HEK293 (cell line): ENCODE data around the gene ZCCHC24.

Source experiments
- CTCF ChIA-PET: fragments of 350-600 bp; formaldehyde crosslinking; extraction: SDS; loops from one replicate; lab custom pipeline; 2021; ENCODE audit warnings: antibody characterized with exemption; lab: Yijun Ruan, JAX
- POLR2A ChIA-PET: fragments of 300-600 bp; formaldehyde crosslinking; extraction: SDS; loops from one replicate; lab custom pipeline; 2020; ENCODE audit warnings: antibody characterized with exemption, inconsistent platforms; lab: Yijun Ruan, JAX
- H3K27ac ChIP-seq: fragments of 200-500 bp; sonication (Bioruptor generic); 2 replicates; pipeline ENCODE4 v1.5.1; 2014; ENCODE audit warnings: low read depth, low read length, control low read depth, inconsistent platforms; ENCODE audit errors: extremely low read depth
- H3K36me3 ChIP-seq, 2 experiments: fragments of 200-500 bp in 1 of 2; sonication (Bioruptor generic) in 1 of 2; 1 replicate in 1 of 2; 2 replicates in 1 of 2; pipeline ENCODE4 v1.5.1; 2014 to 2017; ENCODE audit warnings: inconsistent platforms in 2 of 2, low read length in 2 of 2; ENCODE audit not compliant: control insufficient read depth in 2 of 2, insufficient read depth in 1 of 2
- H3K4me1 ChIP-seq: fragments of 200-500 bp; sonication (Bioruptor generic); 2 replicates; pipeline ENCODE4 v1.5.1; 2014; ENCODE audit warnings: mild to moderate bottlenecking, low read length, inconsistent platforms; ENCODE audit not compliant: control insufficient read depth, insufficient read depth
- H3K4me3 ChIP-seq: 2 replicates; pipeline ENCODE4 v1.5.1; 2011; ENCODE audit warnings: low read depth, mild to moderate bottlenecking, control low read depth, low read length, moderate library complexity
- H3K9me3 ChIP-seq: fragments of 200-500 bp; sonication (Bioruptor generic); 2 replicates; pipeline ENCODE4 v1.5.1; 2014; ENCODE audit warnings: low read depth, low read length, inconsistent platforms; ENCODE audit not compliant: control insufficient read depth, insufficient read depth
- GLI4 ChIP-seq: fragments of 450-650 bp; formaldehyde crosslinking; IDR thresholded peaks from 2 replicates; pipeline ENCODE4 v1.5.1; 2016; ENCODE audit warnings: missing biosample characterization, missing genetic modification characterization
- GLIS1 ChIP-seq: fragments of 450-650 bp; formaldehyde crosslinking; IDR thresholded peaks from 2 replicates; pipeline ENCODE4 v1.5.1; 2016; ENCODE audit warnings: missing biosample characterization, missing genetic modification characterization
- HOXA7 ChIP-seq: sonication (generic); formaldehyde crosslinking; IDR thresholded peaks from 2 replicates; pipeline ENCODE4 v1.8.1; 2022; ENCODE audit warnings: missing genetic modification reagents, borderline replicate concordance
- HOXD13 ChIP-seq: sonication (generic); formaldehyde crosslinking; IDR thresholded peaks from 2 replicates; pipeline ENCODE4 v1.8.0; 2022; ENCODE audit warnings: missing genetic modification reagents, borderline replicate concordance
- KLF16 ChIP-seq: fragments of 450-650 bp; formaldehyde crosslinking; IDR thresholded peaks from 2 replicates; pipeline ENCODE4 v1.5.1; 2017; ENCODE audit warnings: missing biosample characterization, missing genetic modification characterization
- PRDM1 ChIP-seq: fragments of 450-650 bp; formaldehyde crosslinking; IDR thresholded peaks from 2 replicates; pipeline ENCODE4; 2016; ENCODE audit warnings: missing biosample characterization, missing genetic modification characterization
- SP2 ChIP-seq: fragments of 450-650 bp; formaldehyde crosslinking; IDR thresholded peaks from 2 replicates; pipeline ENCODE4 v1.5.1; 2016; ENCODE audit warnings: missing biosample characterization, missing genetic modification characterization
- ZBTB17 ChIP-seq: fragments of 450-650 bp; formaldehyde crosslinking; IDR thresholded peaks from 2 replicates; pipeline ENCODE4 v1.5.1; 2016; ENCODE audit warnings: missing biosample characterization, missing genetic modification characterization
- ZBTB7A ChIP-seq: fragments of 450-650 bp; formaldehyde crosslinking; IDR thresholded peaks from 2 replicates; pipeline ENCODE4 v1.5.1; 2016; ENCODE audit warnings: low read depth, missing biosample characterization, missing genetic modification characterization
- ZNF221 ChIP-seq: fragments of 450-650 bp; formaldehyde crosslinking; IDR thresholded peaks from 2 replicates; pipeline ENCODE4 v1.5.1; 2017; ENCODE audit warnings: missing biosample characterization, missing genetic modification characterization, borderline replicate concordance
- ZNF280D ChIP-seq: fragments of 450-650 bp; formaldehyde crosslinking; IDR thresholded peaks from 2 replicates; pipeline ENCODE4 v1.5.1; 2016; ENCODE audit warnings: missing biosample characterization, missing genetic modification characterization
- ZNF449 ChIP-seq: fragments of 450-650 bp; formaldehyde crosslinking; IDR thresholded peaks from 2 replicates; pipeline ENCODE4 v1.5.1; 2017; ENCODE audit warnings: missing biosample characterization, mild to moderate bottlenecking, missing genetic modification characterization, moderate library complexity
- ZNF610 ChIP-seq: fragments of 450-650 bp; formaldehyde crosslinking; IDR thresholded peaks from 2 replicates; pipeline ENCODE4 v1.5.1; 2016; ENCODE audit warnings: missing biosample characterization, missing genetic modification characterization, borderline replicate concordance
- ZNF707 ChIP-seq: fragments of 450-650 bp; formaldehyde crosslinking; IDR thresholded peaks from 2 replicates; pipeline ENCODE4 v1.5.1; 2016; ENCODE audit warnings: missing biosample characterization, missing genetic modification characterization
- ZNF76 ChIP-seq: fragments of 450-650 bp; formaldehyde crosslinking; IDR thresholded peaks from 2 replicates; pipeline ENCODE4; 2016; ENCODE audit warnings: low read depth, missing biosample characterization, missing genetic modification characterization, borderline replicate concordance
- TF ChIP-seq, protein P1 (sequence below): fragments of 450-650 bp; formaldehyde crosslinking; IDR thresholded peaks from 2 replicates; pipeline ENCODE4 v1.5.1; 2017; ENCODE audit warnings: missing biosample characterization, missing genetic modification characterization
- TF ChIP-seq, protein P2 (sequence below): fragments of 450-650 bp; formaldehyde crosslinking; IDR thresholded peaks from 2 replicates; pipeline ENCODE4 v1.5.1; 2016; ENCODE audit warnings: missing biosample characterization, missing genetic modification characterization, borderline replicate concordance

Gene ZCCHC24

GRCh38 chr10:79460687-79461086, 15.3 kb upstream of the ZCCHC24 start:
- no peaks in the 10 kb centered on the region for H3K36me3 ChIP-seq
- no peaks in the 10 kb centered on the region for H3K9me3 ChIP-seq
- CTCF ChIA-PET = interaction anchor here (0.6 to 1.6 kb wide), 3 partner anchors 17 to 27 kb away, joined by 3 to 5 read pairs (median 5); no protein-coding TSS in a partner anchor
- no peak overlapping the region for H3K4me3 ChIP-seq
- POLR2A ChIA-PET = no interaction called here
- no peak for TF ChIP-seq ZNF221 (tag by site-specific recombination)
- no peak for TF ChIP-seq KLF16 (tag by site-specific recombination)
- no peak for TF ChIP-seq ZNF280D (tag by site-specific recombination)
- TF ChIP-seq, protein P1, sequence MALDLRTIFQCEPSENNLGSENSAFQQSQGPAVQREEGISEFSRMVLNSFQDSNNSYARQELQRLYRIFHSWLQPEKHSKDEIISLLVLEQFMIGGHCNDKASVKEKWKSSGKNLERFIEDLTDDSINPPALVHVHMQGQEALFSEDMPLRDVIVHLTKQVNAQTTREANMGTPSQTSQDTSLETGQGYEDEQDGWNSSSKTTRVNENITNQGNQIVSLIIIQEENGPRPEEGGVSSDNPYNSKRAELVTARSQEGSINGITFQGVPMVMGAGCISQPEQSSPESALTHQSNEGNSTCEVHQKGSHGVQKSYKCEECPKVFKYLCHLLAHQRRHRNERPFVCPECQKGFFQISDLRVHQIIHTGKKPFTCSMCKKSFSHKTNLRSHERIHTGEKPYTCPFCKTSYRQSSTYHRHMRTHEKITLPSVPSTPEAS = no peak
- TF ChIP-seq SP2 (tag by site-specific recombination) = no peak
- TF ChIP-seq ZNF76 = no peak
- TF ChIP-seq ZBTB7A = no peak
- no peak for TF ChIP-seq ZNF449 (tag by site-specific recombination)
- TF ChIP-seq HOXA7 (CRISPR knock-in tag) = no peak
- TF ChIP-seq, all 188 proteins: peak for 0
- H3K4me1 ChIP-seq = no peaks in the 10 kb centered on the region
- H3K27ac ChIP-seq = no peak overlapping the region

- no peak for TF ChIP-seq GLI4 (tag by site-specific recombination)
- TF ChIP-seq ZBTB17 = peak; percentile 63
- TF ChIP-seq, all 188 proteins: peak for 1
- CTCF ChIA-PET = interaction anchor here (0.6 to 1.4 kb wide), 3 partner anchors 9 to 1007 kb away, joined by 3 to 7 read pairs (median 3); no protein-coding TSS in a partner anchor
- Histone ChIP-seq H3K36me3 (no peaks in the 10 kb centered on the region), H3K4me1 (no peaks in the 10 kb centered on the region), H3K4me3 (no peak overlapping the region), H3K9me3 (no peaks in the 10 kb centered on the region), H3K27ac (no peak overlapping the region)
- POLR2A ChIA-PET = no interaction called here
These were observed 13.8 kb upstream of the ZCCHC24 start for GRCh38 chr10:79459243-79459642.

- CTCF ChIA-PET = interaction anchor here (0.6 to 1.4 kb wide), 3 partner anchors 10 to 1008 kb away, joined by 3 to 7 read pairs (median 4); no protein-coding TSS in a partner anchor
- no peak overlapping the region for H3K27ac ChIP-seq
These were observed 13.1 kb upstream of the ZCCHC24 start for GRCh38 chr10:79458483-79458882.

More at GRCh38 chr10:79458483-79458882, 13.1 kb upstream of the ZCCHC24 start:
- Histone ChIP-seq H3K9me3 (no peaks in the 10 kb centered on the region), H3K4me1 (no peaks in the 10 kb centered on the region), H3K36me3 (no peaks in the 10 kb centered on the region), H3K4me3 (no peak overlapping the region)
- TF ChIP-seq, protein P2, sequence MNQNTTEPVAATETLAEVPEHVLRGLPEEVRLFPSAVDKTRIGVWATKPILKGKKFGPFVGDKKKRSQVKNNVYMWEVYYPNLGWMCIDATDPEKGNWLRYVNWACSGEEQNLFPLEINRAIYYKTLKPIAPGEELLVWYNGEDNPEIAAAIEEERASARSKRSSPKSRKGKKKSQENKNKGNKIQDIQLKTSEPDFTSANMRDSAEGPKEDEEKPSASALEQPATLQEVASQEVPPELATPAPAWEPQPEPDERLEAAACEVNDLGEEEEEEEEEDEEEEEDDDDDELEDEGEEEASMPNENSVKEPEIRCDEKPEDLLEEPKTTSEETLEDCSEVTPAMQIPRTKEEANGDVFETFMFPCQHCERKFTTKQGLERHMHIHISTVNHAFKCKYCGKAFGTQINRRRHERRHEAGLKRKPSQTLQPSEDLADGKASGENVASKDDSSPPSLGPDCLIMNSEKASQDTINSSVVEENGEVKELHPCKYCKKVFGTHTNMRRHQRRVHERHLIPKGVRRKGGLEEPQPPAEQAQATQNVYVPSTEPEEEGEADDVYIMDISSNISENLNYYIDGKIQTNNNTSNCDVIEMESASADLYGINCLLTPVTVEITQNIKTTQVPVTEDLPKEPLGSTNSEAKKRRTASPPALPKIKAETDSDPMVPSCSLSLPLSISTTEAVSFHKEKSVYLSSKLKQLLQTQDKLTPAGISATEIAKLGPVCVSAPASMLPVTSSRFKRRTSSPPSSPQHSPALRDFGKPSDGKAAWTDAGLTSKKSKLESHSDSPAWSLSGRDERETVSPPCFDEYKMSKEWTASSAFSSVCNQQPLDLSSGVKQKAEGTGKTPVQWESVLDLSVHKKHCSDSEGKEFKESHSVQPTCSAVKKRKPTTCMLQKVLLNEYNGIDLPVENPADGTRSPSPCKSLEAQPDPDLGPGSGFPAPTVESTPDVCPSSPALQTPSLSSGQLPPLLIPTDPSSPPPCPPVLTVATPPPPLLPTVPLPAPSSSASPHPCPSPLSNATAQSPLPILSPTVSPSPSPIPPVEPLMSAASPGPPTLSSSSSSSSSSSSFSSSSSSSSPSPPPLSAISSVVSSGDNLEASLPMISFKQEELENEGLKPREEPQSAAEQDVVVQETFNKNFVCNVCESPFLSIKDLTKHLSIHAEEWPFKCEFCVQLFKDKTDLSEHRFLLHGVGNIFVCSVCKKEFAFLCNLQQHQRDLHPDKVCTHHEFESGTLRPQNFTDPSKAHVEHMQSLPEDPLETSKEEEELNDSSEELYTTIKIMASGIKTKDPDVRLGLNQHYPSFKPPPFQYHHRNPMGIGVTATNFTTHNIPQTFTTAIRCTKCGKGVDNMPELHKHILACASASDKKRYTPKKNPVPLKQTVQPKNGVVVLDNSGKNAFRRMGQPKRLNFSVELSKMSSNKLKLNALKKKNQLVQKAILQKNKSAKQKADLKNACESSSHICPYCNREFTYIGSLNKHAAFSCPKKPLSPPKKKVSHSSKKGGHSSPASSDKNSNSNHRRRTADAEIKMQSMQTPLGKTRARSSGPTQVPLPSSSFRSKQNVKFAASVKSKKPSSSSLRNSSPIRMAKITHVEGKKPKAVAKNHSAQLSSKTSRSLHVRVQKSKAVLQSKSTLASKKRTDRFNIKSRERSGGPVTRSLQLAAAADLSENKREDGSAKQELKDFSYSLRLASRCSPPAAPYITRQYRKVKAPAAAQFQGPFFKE (tag by site-specific recombination) = no peak
- no peak for TF ChIP-seq GLIS1 (tag by site-specific recombination)
- no peak for TF ChIP-seq HOXD13 (CRISPR knock-in tag)
- TF ChIP-seq ZNF707 = no peak
- no peak for TF ChIP-seq HOXA7 (CRISPR knock-in tag)
- no peak for TF ChIP-seq ZNF610 (tag by site-specific recombination)
- peak; percentile 71 for TF ChIP-seq PRDM1
- POLR2A ChIA-PET = interaction anchor here (2.1 kb wide), 1 partner anchor 12 kb away, joined by 5 read pairs; the partner anchor contains the start of gene ZCCHC24
